ENCODE measurements around the gene CASZ1. TPM values are rescaled to one million over a fixed set of nuclear protein-coding genes. Genes with fewer than 3 reads are reported as not detected.

Gene CASZ1
- total and polyA plus RNA-seq, 8 donors = 6.0 to 166 (median 39.8) TPM

GRCh38 chr1:10622910-10623685, 173.3 kb downstream of the CASZ1 start:
- H3K9me3 ChIP-seq = no peaks in the 10 kb centered on the region
- peaks cover 0 to 16% (median 11%) of the 10 kb centered on the region in 4 donors for H3K4me1 ChIP-seq
- intact Hi-C loops (cut with DNase I; ENCODE audit: low total_unique reads) = no loop called here
- H3K27me3 ChIP-seq = no peaks in the 10 kb centered on the region
- no peak for DNase-seq
- 90 to 94% (median 93%) methylated on average over 24 of the region's 24 CpGs for WGBS, 5 donors
- TF ChIP-seq EP300 (IDR thresholded peaks at IDR 0.05) = no peak
- no peak for TF ChIP-seq CTCF (IDR thresholded peaks at IDR 0.05)
- no peak for TF ChIP-seq POLR2AphosphoS5 (IDR thresholded peaks at IDR 0.05)
- no peak for TF ChIP-seq POLR2A (IDR thresholded peaks at IDR 0.05)
- peaks cover 5 to 68% (median 53%) of the 10 kb centered on the region in 4 donors for H3K36me3 ChIP-seq
- no peak overlapping the region for H3K4me3 ChIP-seq
- no peak overlapping the region for H3K27ac ChIP-seq

GRCh38 chr1:10621906-10622305, 174.5 kb downstream of the CASZ1 start:
- no peak for TF ChIP-seq POLR2AphosphoS5 (IDR thresholded peaks at IDR 0.05)
- TF ChIP-seq CTCF (IDR thresholded peaks at IDR 0.05) = no peak
- no peak for TF ChIP-seq EP300 (IDR thresholded peaks at IDR 0.05)
- no peak for TF ChIP-seq POLR2A (IDR thresholded peaks at IDR 0.05)
- Histone ChIP-seq H3K4me3 (no peak overlapping the region), H3K9me3 (no peaks in the 10 kb centered on the region), H3K4me1 (peaks cover 0 to 5% (median 1%) of the 10 kb centered on the region in 4 donors), H3K36me3 (peaks cover 5 to 71% (median 48%) of the 10 kb centered on the region in 4 donors), H3K27me3 (no peaks in the 10 kb centered on the region), H3K27ac (no peak overlapping the region)
- no peak for DNase-seq
- 77 to 87% (median 84%) methylated on average over 9 of the region's 9 CpGs for WGBS, 5 donors
- intact Hi-C loops (cut with DNase I; ENCODE audit: low total_unique reads) = no loop called here

- TF ChIP-seq CTCF (IDR thresholded peaks at IDR 0.05) = no peak
- no peak for TF ChIP-seq POLR2A (IDR thresholded peaks at IDR 0.05)
- TF ChIP-seq EP300 (IDR thresholded peaks at IDR 0.05) = no peak
- TF ChIP-seq POLR2AphosphoS5 (IDR thresholded peaks at IDR 0.05) = no peak
- no peak for DNase-seq
- intact Hi-C loops (cut with DNase I; ENCODE audit: low total_unique reads) = no loop called here
Measured at GRCh38 chr1:10620776-10621175, 175.7 kb downstream of the CASZ1 start.

GRCh38 chr1:10617931-10618885, 178.2 kb downstream of the CASZ1 start:
- DNase-seq = no peak
- no peaks in the 10 kb centered on the region for H3K4me1 ChIP-seq
- no peaks in the 10 kb centered on the region for H3K9me3 ChIP-seq
- H3K27ac ChIP-seq = no peak overlapping the region
- peaks cover under 1 to 48% (median 27%) of the 10 kb centered on the region in 4 donors for H3K36me3 ChIP-seq
- intact Hi-C loops (cut with DNase I; ENCODE audit: low total_unique reads) = no loop called here
- H3K27me3 ChIP-seq = no peaks in the 10 kb centered on the region
- 94 to 97% (median 97%) methylated on average over 20 to 23 of the region's 23 CpGs for WGBS, 5 donors
- TF ChIP-seq POLR2AphosphoS5 (IDR thresholded peaks at IDR 0.05) (no peak), CTCF (IDR thresholded peaks at IDR 0.05) (no peak), EP300 (IDR thresholded peaks at IDR 0.05) (no peak), POLR2A (IDR thresholded peaks at IDR 0.05) (no peak)
- H3K4me3 ChIP-seq = no peak overlapping the region

More at GRCh38 chr1:10620776-10621175, 175.7 kb downstream of the CASZ1 start:
- H3K4me3 ChIP-seq = no peak overlapping the region
- H3K4me1 ChIP-seq = peaks cover 0 to 5% (median 0%) of the 10 kb centered on the region in 4 donors
- peaks cover 5 to 73% (median 50%) of the 10 kb centered on the region in 4 donors for H3K36me3 ChIP-seq
- H3K27me3 ChIP-seq = no peaks in the 10 kb centered on the region
- H3K9me3 ChIP-seq = no peaks in the 10 kb centered on the region
- no peak overlapping the region for H3K27ac ChIP-seq
- 85 to 96% (median 91%) methylated on average over 12 of the region's 12 CpGs for WGBS, 5 donors

All from stomach (tissue), 9 donors.